ENCODE data around the gene GBX2. TPM values are rescaled to one million over a fixed set of nuclear protein-coding genes. Genes with fewer than 3 reads are reported as not detected.

GBX2 gene
- total RNA-seq, 4 donors from 2014 or later = not detected

GRCh38 chr2:236122236-236122635 lies 46.0 kb downstream of the GBX2 start:
- no peak for ATAC-seq
- TF ChIP-seq POLR2A (IDR thresholded peaks at IDR 0.05) = no peak
- TF ChIP-seq CTCF (IDR thresholded peaks at IDR 0.05) = no peak
- TF ChIP-seq EP300 (IDR thresholded peaks at IDR 0.05) = no peak
- TF ChIP-seq POLR2AphosphoS5 (IDR thresholded peaks at IDR 0.05) = no peak
- Histone ChIP-seq H3K27ac (no peak overlapping the region), H3K4me3 (no peak overlapping the region), H3K27me3 (no peaks in the 10 kb centered on the region), H3K4me1 (no peaks in the 10 kb centered on the region), H3K9me3 (no peaks in the 10 kb centered on the region), H3K36me3 (peaks cover 0 to 73% of the 10 kb centered on the region in 2 donors)
- 94% methylated on average over 3 of the region's 3 CpGs; no CpG with 5 or more reads in 1 of the 2 donors for WGBS, 2 donors (ENCODE audit: low coverage in 1 of 2)

GRCh38 chr2:236121546-236121945 lies 46.6 kb downstream of the GBX2 start:
- no peaks in the 10 kb centered on the region for H3K9me3 ChIP-seq
- H3K27me3 ChIP-seq = no peaks in the 10 kb centered on the region
- TF ChIP-seq CTCF (IDR thresholded peaks at IDR 0.05) (no peak), POLR2AphosphoS5 (IDR thresholded peaks at IDR 0.05) (no peak), EP300 (IDR thresholded peaks at IDR 0.05) (no peak)
- H3K4me3 ChIP-seq = no peak overlapping the region
- peaks cover 0 to 66% of the 10 kb centered on the region in 2 donors for H3K36me3 ChIP-seq
- no peak overlapping the region for H3K27ac ChIP-seq
- no peak for ATAC-seq
- H3K4me1 ChIP-seq = no peaks in the 10 kb centered on the region
- WGBS, 2 donors (ENCODE audit: low coverage in 1 of 2) = 92 to 100% methylated on average over 4 of the region's 7 CpGs

- Histone ChIP-seq H3K27me3 (no peaks in the 10 kb centered on the region), H3K36me3 (peaks cover 0 to 60% of the 10 kb centered on the region in 2 donors), H3K4me1 (no peaks in the 10 kb centered on the region), H3K27ac (no peak overlapping the region), H3K9me3 (no peaks in the 10 kb centered on the region), H3K4me3 (no peak overlapping the region)
- no peak for ATAC-seq
- TF ChIP-seq CTCF (IDR thresholded peaks at IDR 0.05) (no peak), POLR2A (IDR thresholded peaks at IDR 0.05) (no peak), EP300 (IDR thresholded peaks at IDR 0.05) (no peak), POLR2AphosphoS5 (IDR thresholded peaks at IDR 0.05) (no peak)
- WGBS, 2 donors (ENCODE audit: low coverage in 1 of 2) = 100% methylated on average over 1 of the region's 5 CpGs
These were observed 47.4 kb downstream of the GBX2 start for GRCh38 chr2:236120829-236121228.

- no peaks in the 10 kb centered on the region for H3K4me1 ChIP-seq
- 40 to 81% methylated on average over 1 to 4 of the region's 29 CpGs for WGBS, 2 donors (ENCODE audit: low coverage in 1 of 2)
- H3K27ac ChIP-seq = no peak overlapping the region
- ATAC-seq = no peak
- TF ChIP-seq POLR2A (IDR thresholded peaks at IDR 0.05) (no peak), CTCF (IDR thresholded peaks at IDR 0.05) (no peak), POLR2AphosphoS5 (IDR thresholded peaks at IDR 0.05) (no peak), EP300 (IDR thresholded peaks at IDR 0.05) (no peak)
- no peaks in the 10 kb centered on the region for H3K27me3 ChIP-seq
- no peak overlapping the region for H3K4me3 ChIP-seq
- H3K36me3 ChIP-seq = peaks cover 0 to 54% of the 10 kb centered on the region in 2 donors
- no peaks in the 10 kb centered on the region for H3K9me3 ChIP-seq
These were observed 48.0 kb downstream of the GBX2 start for GRCh38 chr2:236120141-236120601.

GRCh38 chr2:236119476-236119875 lies 48.7 kb downstream of the GBX2 start:
- Histone ChIP-seq H3K4me3 (no peak overlapping the region), H3K4me1 (no peaks in the 10 kb centered on the region), H3K9me3 (no peaks in the 10 kb centered on the region), H3K27me3 (no peaks in the 10 kb centered on the region), H3K27ac (no peak overlapping the region), H3K36me3 (peaks cover 0 to 47% of the 10 kb centered on the region in 2 donors)
- WGBS, 2 donors (ENCODE audit: low coverage in 1 of 2) = 85% methylated on average over 11 of the region's 13 CpGs; no CpG with 5 or more reads in 1 of the 2 donors
- no peak for TF ChIP-seq POLR2AphosphoS5 (IDR thresholded peaks at IDR 0.05)
- TF ChIP-seq CTCF (IDR thresholded peaks at IDR 0.05) = no peak
- TF ChIP-seq EP300 (IDR thresholded peaks at IDR 0.05) = no peak
- no peak for ATAC-seq

Data from gastroesophageal sphincter (tissue), 4 donors.